ENCODE data around the gene LKAAEAR1.

GRCh38 chr20:64041040-64041780 lies 43.0 kb downstream of the LKAAEAR1 start:
- TF ChIP-seq POLR2AphosphoS5 (IDR thresholded peaks at IDR 0.05) (no peak), CTCF (IDR thresholded peaks at IDR 0.05) (no peak), EP300 (IDR thresholded peaks at IDR 0.05) (no peak)
